ENCODE results near the gene C1RL.
A peak's percentile ranks its signal among the peaks of the same experiment; 100 is the strongest.

C1RL gene

GRCh38 chr12:7093892-7094291 is 15.1 kb downstream of the C1RL start:
- H2AFZ ChIP-seq (ENCODE audit: low read length): no peak overlapping the region
- H3K4me3 ChIP-seq (ENCODE audit: low read length): no peak overlapping the region
- no peaks in the 10 kb centered on the region for H3K36me3 ChIP-seq (replicated peaks; ENCODE audit: insufficient read depth, low read length)
- H3K27ac ChIP-seq (ENCODE audit: low read length): no peak overlapping the region
- no peak for TF ChIP-seq CTCF (IDR thresholded peaks at IDR 0.05; ENCODE audit: low read length)
- no peak for TF ChIP-seq EZH2phosphoT487 (IDR thresholded peaks at IDR 0.05; ENCODE audit: low read length)
- no peaks in the 10 kb centered on the region for H3K27me3 ChIP-seq (replicated peaks; ENCODE audit: insufficient read depth, low read length)
- H3K9ac ChIP-seq (ENCODE audit: low read length): no peak overlapping the region
- no peaks in the 10 kb centered on the region for H3F3A ChIP-seq (ENCODE audit: insufficient read depth, low read length)
- H3K79me2 ChIP-seq (ENCODE audit: low read length): no peaks in the 10 kb centered on the region
- H3K9me3 ChIP-seq (replicated peaks; ENCODE audit: insufficient read depth, low read length): no peaks in the 10 kb centered on the region
- H3K9me2 ChIP-seq (replicated peaks; ENCODE audit: insufficient read depth, low read length): no peaks in the 10 kb centered on the region
- peaks cover 5% of the 10 kb centered on the region; the same call in 1 of the 2 replicates for H3K4me1 ChIP-seq (ENCODE audit: low read length)
- H3K4me2 ChIP-seq (ENCODE audit: low read depth, low read length): no peak overlapping the region
- H4K20me1 ChIP-seq (ENCODE audit: insufficient read depth, low read length): no peaks in the 10 kb centered on the region
- DNase-seq: no peak

- Histone ChIP-seq H3K9ac (ENCODE audit: low read length) (no peak overlapping the region), H4K20me1 (ENCODE audit: insufficient read depth, low read length) (no peaks in the 10 kb centered on the region), H3K79me2 (ENCODE audit: low read length) (no peaks in the 10 kb centered on the region), H3K4me3 (ENCODE audit: low read length) (no peak overlapping the region), H2AFZ (ENCODE audit: low read length) (no peak overlapping the region), H3F3A (ENCODE audit: insufficient read depth, low read length) (no peaks in the 10 kb centered on the region), H3K36me3 (replicated peaks; ENCODE audit: insufficient read depth, low read length) (no peaks in the 10 kb centered on the region), H3K4me2 (ENCODE audit: low read depth, low read length) (no peak overlapping the region), H3K27ac (ENCODE audit: low read length) (no peak overlapping the region), H3K9me3 (replicated peaks; ENCODE audit: insufficient read depth, low read length) (no peaks in the 10 kb centered on the region), H3K27me3 (replicated peaks; ENCODE audit: insufficient read depth, low read length) (no peaks in the 10 kb centered on the region), H3K4me1 (ENCODE audit: low read length) (peaks cover 5% of the 10 kb centered on the region; the same call in 1 of the 2 replicates), H3K9me2 (replicated peaks; ENCODE audit: insufficient read depth, low read length) (no peaks in the 10 kb centered on the region)
- TF ChIP-seq EZH2phosphoT487 (IDR thresholded peaks at IDR 0.05; ENCODE audit: low read length) (no peak), CTCF (IDR thresholded peaks at IDR 0.05; ENCODE audit: low read length) (no peak), EZH2 (optimal IDR thresholded peaks at IDR 0.05; ENCODE audit: low read depth, low read length) (no peak)
- DNase-seq: no peak
These were observed 15.5 kb downstream of the C1RL start for GRCh38 chr12:7093486-7093885.

- H3K4me2 ChIP-seq (ENCODE audit: low read depth, low read length): no peak overlapping the region
These were observed 16.0 kb downstream of the C1RL start for GRCh38 chr12:7092986-7093460.

More at GRCh38 chr12:7092986-7093460, 16.0 kb downstream of the C1RL start:
- Histone ChIP-seq H3K36me3 (replicated peaks; ENCODE audit: insufficient read depth, low read length) (no peaks in the 10 kb centered on the region), H3K4me3 (ENCODE audit: low read length) (no peak overlapping the region), H4K20me1 (ENCODE audit: insufficient read depth, low read length) (no peaks in the 10 kb centered on the region), H3K4me1 (ENCODE audit: low read length) (peaks cover 5% of the 10 kb centered on the region; the same call in 1 of the 2 replicates), H3K27me3 (replicated peaks; ENCODE audit: insufficient read depth, low read length) (no peaks in the 10 kb centered on the region), H3K9ac (ENCODE audit: low read length) (no peak overlapping the region), H3F3A (ENCODE audit: insufficient read depth, low read length) (no peaks in the 10 kb centered on the region), H3K79me2 (ENCODE audit: low read length) (no peaks in the 10 kb centered on the region), H2AFZ (ENCODE audit: low read length) (peak overlapping the region; percentile 99; the same call in 1 of the 2 replicates), H3K9me3 (replicated peaks; ENCODE audit: insufficient read depth, low read length) (no peaks in the 10 kb centered on the region), H3K27ac (ENCODE audit: low read length) (no peak overlapping the region), H3K9me2 (replicated peaks; ENCODE audit: insufficient read depth, low read length) (no peaks in the 10 kb centered on the region)
- no peak for DNase-seq
- no peak for TF ChIP-seq EZH2phosphoT487 (IDR thresholded peaks at IDR 0.05; ENCODE audit: low read length)
- TF ChIP-seq EZH2 (optimal IDR thresholded peaks at IDR 0.05; ENCODE audit: low read depth, low read length): no peak
- TF ChIP-seq CTCF (IDR thresholded peaks at IDR 0.05; ENCODE audit: low read length): no peak

All from MM.1S (cell line).